PC-9 (cell line): ENCODE data around the gene TMX4. TPM values are rescaled to one million over a fixed set of nuclear protein-coding genes. Genes with fewer than 3 reads are reported as not detected.
"Not testable (repeated sequence)": the region's sequence is repeated elsewhere in the genome, so short reads cannot be mapped to it uniquely, and the experiment has no call there.

Source experiments
- BruUV-seq: library from RNA; stranded (reverse); fragments of 400-500 nt; replicated peaks from 2 replicates; lab custom pipeline; 2021; lab: Mats Ljungman, UMichigan
- CTCF ChIA-PET: fragments of 300-600 bp; sonication (Branson Sonifier 250); formaldehyde crosslinking; loops from one replicate; lab custom pipeline; 2022; ENCODE audit warnings: antibody characterized with exemption; lab: Charles Lee
- POLR2A ChIA-PET: fragments of 300-600 bp; sonication (Branson Sonifier 250); formaldehyde crosslinking; loops from one replicate; lab custom pipeline; 2022; ENCODE audit warnings: antibody characterized with exemption; ENCODE audit not compliant: unreplicated experiment; lab: Charles Lee
- DNase-seq, 2 experiments: peaks; one replicate each; pipeline versions ENCODE4 v3.0.0 to v3.0.0-alpha.2; 2015 to 2022; ENCODE audit warnings: mixed read lengths in 1 of 2
- H2AFZ ChIP-seq: fragments of 200-600 bp; sonication (generic); 2 replicates; pipeline ENCODE4 v1.8.1; 2017; ENCODE audit warnings: antibody characterized with exemption
- H3F3A ChIP-seq: fragments of 200-600 bp; sonication (generic); 2 replicates; pipeline ENCODE4 v1.8.1; 2017; ENCODE audit warnings: antibody characterized with exemption, mild to moderate bottlenecking, low read depth; ENCODE audit not compliant: insufficient read depth
- H3K27ac ChIP-seq: fragments of 200-600 bp; sonication (generic); 2 replicates; pipeline ENCODE4 v1.6.1; 2016; ENCODE audit warnings: mixed run types
- H3K27me3 ChIP-seq: fragments of 200-600 bp; sonication (generic); 2 replicates; pipeline ENCODE4 v1.6.1; 2016; ENCODE audit warnings: low read depth, mixed run types; ENCODE audit not compliant: insufficient read depth
- H3K36me3 ChIP-seq: fragments of 200-600 bp; sonication (generic); 2 replicates; pipeline ENCODE4 v1.6.1; 2016; ENCODE audit warnings: low read depth, mixed run types
- H3K4me1 ChIP-seq: fragments of 200-600 bp; sonication (generic); replicated peaks from 2 replicates; pipeline ENCODE4 v1.6.1; 2016; ENCODE audit warnings: mixed run types; ENCODE audit not compliant: insufficient read depth
- H3K4me2 ChIP-seq: fragments of 200-600 bp; sonication (generic); 2 replicates; pipeline ENCODE4 v1.6.1; 2017; ENCODE audit warnings: mixed run types
- H3K4me3 ChIP-seq: fragments of 200-600 bp; sonication (generic); 2 replicates; pipeline ENCODE4 v1.6.1; 2016; ENCODE audit warnings: mixed run types
- H3K79me2 ChIP-seq: fragments of 200-600 bp; sonication (generic); 2 replicates; pipeline ENCODE4 v1.6.1; 2017; ENCODE audit warnings: low read depth, mixed run types
- H3K9me2 ChIP-seq: fragments of 200-600 bp; sonication (generic); 2 replicates; pipeline ENCODE4 v1.8.1; 2017; ENCODE audit warnings: mild to moderate bottlenecking; ENCODE audit not compliant: insufficient read depth
- H3K9me3 ChIP-seq: fragments of 200-600 bp; sonication (generic); 2 replicates; pipeline ENCODE4 v1.8.1; 2016; ENCODE audit warnings: low read depth; ENCODE audit not compliant: insufficient read depth
- H4K20me1 ChIP-seq: fragments of 200-600 bp; sonication (generic); 2 replicates; pipeline ENCODE4 v1.8.1; 2017; ENCODE audit not compliant: insufficient read depth
- CTCF ChIP-seq: fragments of 200-600 bp; sonication (generic); conservative IDR thresholded peaks from 2 replicates; pipeline ENCODE4 v1.6.1; 2017; ENCODE audit warnings: mixed run types, antibody characterized with exemption, mild to moderate bottlenecking, moderate library complexity
- EZH2 ChIP-seq: fragments of 200-600 bp; sonication (generic); IDR thresholded peaks from 2 replicates; pipeline ENCODE4 v1.8.0; 2017; ENCODE audit warnings: antibody characterized with exemption, low read depth
- intact Hi-C: fragments of 100-400 bp; cut with micrococcal nuclease; formaldehyde crosslinking; loops from one replicate; pipeline ENCODE4 v1.10.0; 2022; ENCODE audit not compliant: unreplicated experiment
- total RNA-seq: library from RNA; stranded (reverse); gene quantifications from 2 replicates; pipeline ENCODE4 v1.2.3, GENCODE V29; 2021

TMX4 gene
- total RNA-seq, 1 experiment from 2014 or later = 7.5 TPM

GRCh38 chr20:8033151-8033841 is 13.7 kb upstream of the TMX4 start:
- no peaks in the 10 kb centered on the region for H3K9me2 ChIP-seq
- ChIA-PET POLR2A (no interaction called here), CTCF (no interaction called here)
- H3K27me3 ChIP-seq = peaks cover 21% of the 10 kb centered on the region; the same call in 1 of the 2 replicates
- no peak overlapping the region for H3K4me3 ChIP-seq
- no peaks in the 10 kb centered on the region for H3K9me3 ChIP-seq
- H4K20me1 ChIP-seq = no peaks in the 10 kb centered on the region
- intact Hi-C loops = no loop called here
- H2AFZ ChIP-seq = no peak overlapping the region
- no peaks in the 10 kb centered on the region for H3K4me1 ChIP-seq
- no peak overlapping the region for H3K27ac ChIP-seq
- TF ChIP-seq EZH2 (no peak), CTCF (no peak)
- no peaks in the 10 kb centered on the region for H3K36me3 ChIP-seq
- H3K4me2 ChIP-seq = no peak overlapping the region
- BruUV-seq = no TSS peak
- peaks cover 11% of the 10 kb centered on the region; the same call in 1 of the 2 replicates for H3F3A ChIP-seq
- no peak for DNase-seq
- no peaks in the 10 kb centered on the region for H3K79me2 ChIP-seq

DNA sequence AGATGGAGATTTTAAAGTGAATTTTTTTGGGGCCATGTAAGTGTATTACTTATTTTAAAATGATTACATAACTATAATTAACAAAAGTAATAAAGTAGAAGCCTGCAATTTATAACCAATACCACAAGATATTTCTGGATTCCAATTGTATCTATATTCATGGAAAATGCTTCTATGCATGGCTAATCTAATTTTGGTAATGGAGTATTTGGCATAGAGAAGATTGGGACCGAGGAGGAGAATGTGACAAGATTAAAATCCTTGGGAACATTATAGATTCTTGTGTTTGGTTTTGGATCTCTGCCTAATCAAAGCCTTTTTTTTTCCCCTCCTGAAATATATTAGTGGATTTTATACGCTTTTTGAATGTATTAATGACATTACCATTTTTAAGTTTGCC is 12.9 kb upstream of the TMX4 start:
- no peak overlapping the region for H2AFZ ChIP-seq
- no peaks in the 10 kb centered on the region for H3K36me3 ChIP-seq
- intact Hi-C loops = no loop called here
- no peak for DNase-seq
- no peak overlapping the region for H3K27ac ChIP-seq
- H3K4me1 ChIP-seq = no peaks in the 10 kb centered on the region
- peaks cover 11% of the 10 kb centered on the region; the same call in 1 of the 2 replicates for H3F3A ChIP-seq
- H3K79me2 ChIP-seq = no peaks in the 10 kb centered on the region
- H3K27me3 ChIP-seq = peaks cover 17% of the 10 kb centered on the region; the same call in 1 of the 2 replicates
- BruUV-seq = no TSS peak
- no peak overlapping the region for H3K4me2 ChIP-seq
- no peaks in the 10 kb centered on the region for H3K9me3 ChIP-seq
- H3K4me3 ChIP-seq = no peak overlapping the region
- H4K20me1 ChIP-seq = no peaks in the 10 kb centered on the region
- TF ChIP-seq EZH2 (no peak), CTCF (no peak)
- H3K9me2 ChIP-seq = no peaks in the 10 kb centered on the region
- ChIA-PET CTCF (no interaction called here), POLR2A (no interaction called here)

- H2AFZ ChIP-seq, BruUV-seq, CTCF ChIA-PET, H3K79me2 ChIP-seq, H3K9me3 ChIP-seq, H3K27ac ChIP-seq, H3K4me3 ChIP-seq, H3K36me3 ChIP-seq, POLR2A ChIA-PET, H3K4me2 ChIP-seq, DNase-seq, H3K9me2 ChIP-seq, H3K4me1 ChIP-seq, H4K20me1 ChIP-seq, intact Hi-C loops: not testable (repeated sequence)
- peaks cover 11% of the 10 kb centered on the region; the same call in 1 of the 2 replicates for H3F3A ChIP-seq
- peaks cover 10% of the 10 kb centered on the region; the same call in 1 of the 2 replicates for H3K27me3 ChIP-seq
Observed at GRCh38 chr20:8031539-8031938, 12.0 kb upstream of the TMX4 start.
